ENCODE data around the gene TTC34. TPM values are rescaled to one million over a fixed set of nuclear protein-coding genes. Genes with fewer than 3 reads are reported as not detected.

The TTC34 gene
- total RNA-seq, 1 experiment from 2014 or later: 0.92 TPM

- WGBS (ENCODE audit: extremely low coverage, insufficient read length, low lambda C conversion rate): no CpG with 5 or more reads among the region's 107 CpGs
- peaks cover 10% of the 10 kb centered on the region for H3K23me2 ChIP-seq (ENCODE audit: insufficient read length, low read depth, low read length, poor library complexity, severe bottlenecking)
- H2AFZ ChIP-seq (ENCODE audit: low read length): no peak within 1 kb of the TSS
Measured at GRCh38 chr1:2586154-2587070, 215.1 kb downstream of the TTC34 start, which contains the start of gene PRXL2B. PRXL2B (plus strand) TSS chr1:2586777; CDS start chr1:2586886, 109 bp downstream.

More at GRCh38 chr1:2586154-2587070, 215.1 kb downstream of the TTC34 start, which contains the start of gene PRXL2B:
- DNase-seq: peak; percentile 98
- Histone ChIP-seq H4K5ac (ENCODE audit: insufficient read length, low read depth, low read length) (no peak within 1 kb of the TSS), H3K23ac (ENCODE audit: insufficient read length, low read depth, low read length) (no peak within 1 kb of the TSS), H4K20me1 (ENCODE audit: control insufficient read depth, insufficient read depth, insufficient read length) (no peaks in the 10 kb centered on the region), H3T11ph (ENCODE audit: low read length) (no peak within 1 kb of the TSS), H4K8ac (replicated peaks; ENCODE audit: insufficient read length, low read depth, low read length) (no peak within 1 kb of the TSS), H3K27me3 (ENCODE audit: insufficient read depth, low read length) (no peaks in the 10 kb centered on the region), H2AK5ac (ENCODE audit: insufficient read length, low read length) (no peak within 1 kb of the TSS), H3K79me2 (ENCODE audit: insufficient read depth, low read length) (no peaks in the 10 kb centered on the region), H3K4ac (ENCODE audit: low read depth, low read length) (no peak within 1 kb of the TSS), H2BK5ac (ENCODE audit: insufficient read length, low read length) (no peak within 1 kb of the TSS), H3K4me1 (ENCODE audit: insufficient read depth, low read length) (no peaks in the 10 kb centered on the region; the same call in 1 of the 2 replicates), H3K18ac (ENCODE audit: insufficient read length, low read depth, low read length) (peak within 1 kb of the TSS; percentile 89), H3K14ac (ENCODE audit: insufficient read depth, low read length) (peak within 1 kb of the TSS; percentile 84), H4K91ac (ENCODE audit: insufficient read length, low read depth, low read length) (no peak within 1 kb of the TSS), H3K56ac (ENCODE audit: insufficient read length, low read depth, low read length) (no peak within 1 kb of the TSS), H2BK15ac (ENCODE audit: low read depth, low read length) (no peak within 1 kb of the TSS), H2BK20ac (ENCODE audit: low read depth, low read length, poor library complexity, severe bottlenecking) (no peak within 1 kb of the TSS), H3K79me1 (ENCODE audit: insufficient read depth, low read depth, low read length, poor library complexity, severe bottlenecking) (no peaks in the 10 kb centered on the region), H2BK120ac (ENCODE audit: low read depth, low read length, poor library complexity, severe bottlenecking) (no peak within 1 kb of the TSS), H3K27ac (ENCODE audit: insufficient read length, low read depth, low read length) (no peak within 1 kb of the TSS), H3K9ac (ENCODE audit: extremely low read depth, insufficient read length, low read length) (peak within 1 kb of the TSS; percentile 53), H3K9me3 (ENCODE audit: control insufficient read depth, low read depth, low read length) (no peaks in the 10 kb centered on the region), H3K4me2 (ENCODE audit: insufficient read depth, insufficient read length, low read length) (peak within 1 kb of the TSS; percentile 59), H2BK12ac (ENCODE audit: insufficient read length, low read depth, low read length) (no peak within 1 kb of the TSS)
- peaks cover 22 to 23% of the 10 kb centered on the region in 2 experiments for H3K4me1 Mint-ChIP-seq
- H3K27ac Mint-ChIP-seq: peak within 1 kb of the TSS; percentile 78 to 91 (median 83); a peak in 2 of 7 replicates
- peaks cover 3% of the 10 kb centered on the region for H3K27me3 Mint-ChIP-seq (ENCODE audit: low read depth)
- peaks cover 4 to 9% of the 10 kb centered on the region in 2 experiments; a peak in 3 of 5 replicates for H3K9me3 Mint-ChIP-seq
- no peak for TF ChIP-seq CTCF (conservative IDR thresholded peaks at IDR 0.05)
- H3K4me3 Mint-ChIP-seq: peak within 1 kb of the TSS; percentile 85 to 87
- peaks cover 8 to 20% (median 13%) of the 10 kb centered on the region in 3 experiments for H3K36me3 Mint-ChIP-seq (ENCODE audit: insufficient read depth in 1 of 3, low read depth in 3 of 3)

Other genes starting within 250 kb of the TTC34 start
- gene TNFRSF14, start 245.3 kb downstream of the TTC34 start, total RNA-seq (2021): 0.29 and 0.57 TPM in 2 replicates
- 40.7 and 49.6 TPM in 2 replicates for gene PRXL2B, start 214.9 kb downstream of the TTC34 start, total RNA-seq (2021)
- gene MMEL1, start 168.7 kb downstream of the TTC34 start, total RNA-seq (2021): 0.42 and 0.59 TPM in 2 replicates
- gene ACTRT2, start 219.8 kb upstream of the TTC34 start, total RNA-seq (2021): not detected in 2 replicates

Measured in H9 (cell line).